Right lobe of liver (tissue), 6 donors: ENCODE measurements around the gene SPTBN2. TPM values are rescaled to one million over a fixed set of nuclear protein-coding genes. Genes with fewer than 3 reads are reported as not detected.

Experiments used
- ATAC-seq, 4 donors: fragments of 200-7000 bp; cut with Tn5 transposase; one replicate each; pipeline ENCODE4 v1.9.1; 2020; ENCODE audit warnings: mild to moderate bottlenecking in 4 of 4, moderate library complexity in 4 of 4
- DNase-seq, 3 donors: peaks; one replicate each; pipeline ENCODE4 v3.0.0-alpha.2; 2020
- H3K27ac ChIP-seq, 3 donors: fragments of 200-600 bp; one replicate each; pipeline ENCODE4 v1.8.0; 2022
- H3K27me3 ChIP-seq, 2 donors: fragments of 200-600 bp; one replicate each; pipeline ENCODE4 v1.8.0; 2022
- H3K36me3 ChIP-seq, 4 donors: fragments of 200-600 bp; sonication (generic) in 1 of 4; one replicate each; pipeline versions ENCODE4 v1.5.1 to v1.8.0; 2017 to 2022; ENCODE audit warnings: control low read depth in 1 of 4
- H3K4me1 ChIP-seq, 4 donors: fragments of 200-600 bp; sonication (generic) in 1 of 4; one replicate each; pipeline versions ENCODE4 v1.5.1 to v1.8.0; 2017 to 2022; ENCODE audit warnings: control low read depth in 1 of 4
- H3K4me3 ChIP-seq, 3 donors: fragments of 200-600 bp; one replicate each; pipeline ENCODE4 v1.8.0; 2022
- H3K9me3 ChIP-seq, 4 donors: fragments of 200-600 bp; sonication (generic) in 1 of 4; one replicate each; pipeline versions ENCODE4 v1.5.1 to v1.8.0; 2017 to 2022; ENCODE audit warnings: control low read depth in 1 of 4
- POLR2A ChIP-seq: fragments of 450-650 bp; IDR thresholded peaks from one replicate; pipeline ENCODE4 v1.6.1; 2017; ENCODE audit warnings: antibody characterized with exemption, mild to moderate bottlenecking
- WGBS: methylation state at CpG from one replicate; pipeline ENCODE4 v1.1.6; 2018; ENCODE audit warnings: low coverage, low lambda C conversion rate; ENCODE audit not compliant: insufficient coverage; ENCODE audit errors: missing lambda C conversion rate; 5-methylcytosine and 5-hydroxymethylcytosine counted together
- intact Hi-C, 2 donors: fragments of 100-400 bp; cut with DNase I; formaldehyde crosslinking; loops; one replicate each; pipeline versions ENCODE4 v1.11.2 to v1.14.1; 2022
- total RNA-seq, 6 experiments: library from RNA; depleted of rRNA in 2 of 6; stranded (reverse); fragments of >200 nt in 2 of 6; fragmentation: NEBNext Ultra II Directional in 3 of 6; extraction: Animal tissue kit (Norgen Biotek cat#: 25700) in 3 of 6; gene quantifications; one replicate each; pipeline versions ENCODE4 v1.1.0 to v1.2.4, GENCODE V29; 2016 to 2023
- TF ChIP-seq, protein P1 (sequence below), 4 donors: fragments of 200-600 bp in 3 of 4; fragments of 450-650 bp in 1 of 4; IDR thresholded peaks; one replicate each; pipeline versions ENCODE4 v1.5.1 to v1.8.0; 2016 to 2022; ENCODE audit warnings: antibody characterized with exemption in 4 of 4, mild to moderate bottlenecking in 2 of 4
- donor health status: DM: no; HTN: yes; CAD: no.
- donor health status: DM: no; HTN: no; CAD: no.
- donor health status: DM: no; HTN: no; CAD: no.
- donor health status: DM: no; HTN: yes; CAD: no.
- donor health status: DM: no; HTN: yes; CAD: no.

The SPTBN2 gene
- total RNA-seq, 6 experiments from 2014 or later, result 20.7 to 67.1 (median 50.7) TPM

GRCh38 chr11:66719111-66719872, 9.7 kb downstream of the SPTBN2 start:
- TF ChIP-seq POLR2A, result no peak
- TF ChIP-seq, protein P1, sequence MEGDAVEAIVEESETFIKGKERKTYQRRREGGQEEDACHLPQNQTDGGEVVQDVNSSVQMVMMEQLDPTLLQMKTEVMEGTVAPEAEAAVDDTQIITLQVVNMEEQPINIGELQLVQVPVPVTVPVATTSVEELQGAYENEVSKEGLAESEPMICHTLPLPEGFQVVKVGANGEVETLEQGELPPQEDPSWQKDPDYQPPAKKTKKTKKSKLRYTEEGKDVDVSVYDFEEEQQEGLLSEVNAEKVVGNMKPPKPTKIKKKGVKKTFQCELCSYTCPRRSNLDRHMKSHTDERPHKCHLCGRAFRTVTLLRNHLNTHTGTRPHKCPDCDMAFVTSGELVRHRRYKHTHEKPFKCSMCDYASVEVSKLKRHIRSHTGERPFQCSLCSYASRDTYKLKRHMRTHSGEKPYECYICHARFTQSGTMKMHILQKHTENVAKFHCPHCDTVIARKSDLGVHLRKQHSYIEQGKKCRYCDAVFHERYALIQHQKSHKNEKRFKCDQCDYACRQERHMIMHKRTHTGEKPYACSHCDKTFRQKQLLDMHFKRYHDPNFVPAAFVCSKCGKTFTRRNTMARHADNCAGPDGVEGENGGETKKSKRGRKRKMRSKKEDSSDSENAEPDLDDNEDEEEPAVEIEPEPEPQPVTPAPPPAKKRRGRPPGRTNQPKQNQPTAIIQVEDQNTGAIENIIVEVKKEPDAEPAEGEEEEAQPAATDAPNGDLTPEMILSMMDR (IDR thresholded peaks at IDR 0.05), result no peak
- H3K4me3 ChIP-seq, result no peak overlapping the region
- intact Hi-C loops, result no loop called here
- H3K9me3 ChIP-seq, result no peaks in the 10 kb centered on the region
- DNase-seq, result no peak
- peaks cover 0 to 40% (median 19%) of the 10 kb centered on the region in 4 donors for H3K4me1 ChIP-seq
- H3K27me3 ChIP-seq, result no peaks in the 10 kb centered on the region
- no peak for ATAC-seq
- peaks cover 0 to 7% (median 2%) of the 10 kb centered on the region in 4 donors for H3K36me3 ChIP-seq
- H3K27ac ChIP-seq, result peak overlapping the region in 1 of 3 donors; percentile 73
- 70% methylated on average over 3 of the region's 8 CpGs for WGBS

DNA sequence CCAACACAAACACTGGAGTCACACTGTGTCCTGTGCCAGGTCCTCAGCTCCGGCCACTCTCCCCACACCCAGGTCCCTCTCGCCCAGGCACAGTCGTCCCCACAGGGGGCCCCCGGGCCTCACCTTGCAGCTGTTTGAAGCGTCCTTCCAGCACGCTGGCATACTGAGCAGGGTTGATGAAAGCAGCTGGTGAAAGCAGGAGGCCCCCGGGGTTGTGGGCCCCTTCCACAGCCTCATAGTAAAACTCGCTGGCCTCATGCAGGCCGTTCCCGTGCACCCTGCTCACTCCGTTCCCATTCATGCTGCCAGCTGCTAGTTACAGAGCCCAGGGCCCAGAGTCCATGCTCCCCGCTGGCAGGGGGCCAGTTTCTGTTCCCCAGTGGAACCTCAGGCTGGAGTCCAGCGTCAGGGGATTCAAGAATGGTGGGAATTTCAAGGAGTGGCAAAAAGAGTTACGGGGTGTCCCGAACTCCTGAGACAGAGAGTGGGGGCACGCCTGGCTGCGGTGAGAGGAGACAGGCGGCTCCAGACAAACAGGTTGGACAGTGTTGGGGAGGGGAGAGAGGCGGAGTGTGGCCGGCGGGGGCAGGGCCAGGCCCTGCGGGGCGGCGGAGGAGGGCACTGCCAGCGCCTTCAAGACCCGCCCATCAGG, 10.6 kb downstream of the SPTBN2 start:
- Histone ChIP-seq H3K9me3 (no peaks in the 10 kb centered on the region), H3K4me3 (peak overlapping the region in 2 of 3 donors; percentile 40 to 45), H3K27ac (peak overlapping the region in 2 of 3 donors; percentile 51 to 73), H3K4me1 (peaks cover 0 to 32% (median 16%) of the 10 kb centered on the region in 4 donors), H3K36me3 (peaks cover 0 to 16% (median 3%) of the 10 kb centered on the region in 4 donors), H3K27me3 (no peaks in the 10 kb centered on the region)
- peak; percentile 71 to 87 (median 78) for DNase-seq
- peak; percentile 76 to 83 (median 80) for ATAC-seq
- 34% methylated on average over 10 of the region's 26 CpGs for WGBS
- TF ChIP-seq POLR2A, result no peak
- TF ChIP-seq, protein P1 (IDR thresholded peaks at IDR 0.05), result peak in 2 of 4 donors; percentile 29 to 30
- intact Hi-C loops, result no loop called here

GRCh38 chr11:66717925-66718319, 11.1 kb downstream of the SPTBN2 start:
- DNase-seq (no peak), ATAC-seq (peak in 2 of 4 donors; percentile 7 to 15)
- peaks cover 0 to 17% (median 6%) of the 10 kb centered on the region in 4 donors for H3K36me3 ChIP-seq
- no peaks in the 10 kb centered on the region for H3K27me3 ChIP-seq
- 48% methylated on average over 12 of the region's 14 CpGs for WGBS
- peak overlapping the region in 2 of 3 donors; percentile 51 to 73 for H3K27ac ChIP-seq
- TF ChIP-seq, protein P1 (IDR thresholded peaks at IDR 0.05), result no peak
- TF ChIP-seq POLR2A, result no peak
- H3K4me1 ChIP-seq, result peaks cover 0 to 26% (median 13%) of the 10 kb centered on the region in 4 donors
- H3K9me3 ChIP-seq, result no peaks in the 10 kb centered on the region
- intact Hi-C loops, result no loop called here
- peak overlapping the region in 2 of 3 donors; percentile 40 to 45 for H3K4me3 ChIP-seq

- WGBS, result 14% methylated on average over 2 of the region's 3 CpGs
- H3K36me3 ChIP-seq, result peaks cover 0 to 17% (median 6%) of the 10 kb centered on the region in 4 donors
- H3K27me3 ChIP-seq, result no peaks in the 10 kb centered on the region
- DNase-seq (no peak), ATAC-seq (no peak)
- intact Hi-C loops, result no loop called here
- H3K4me1 ChIP-seq, result peaks cover 0 to 19% (median 8%) of the 10 kb centered on the region in 4 donors
- TF ChIP-seq POLR2A, result no peak
- TF ChIP-seq, protein P1 (IDR thresholded peaks at IDR 0.05), result no peak
- no peak overlapping the region for H3K27ac ChIP-seq
- no peak overlapping the region for H3K4me3 ChIP-seq
- H3K9me3 ChIP-seq, result no peaks in the 10 kb centered on the region
Measured at GRCh38 chr11:66716996-66717395, 12.0 kb downstream of the SPTBN2 start.
